Astrocyte (in vitro differentiated cells and primary cell): ENCODE data around the gene LINGO3. TPM values are rescaled to one million over a fixed set of nuclear protein-coding genes. Genes with fewer than 3 reads are reported as not detected.

Experiments used
- DNase-seq: peaks from one replicate; pipeline ENCODE4 v3.0.0-alpha.2; 2010; ENCODE audit warnings: low read depth
- FAIRE-seq: peaks from 2 replicates; lab custom pipeline; 2011; peaks lifted over from hg19 to GRCh38; lab: Jason Lieb, UNC
- H2AFZ ChIP-seq: 2 replicates; pipeline ENCODE4 v1.6.0; 2012; ENCODE audit warnings: low read depth, low read length, inconsistent platforms
- H3K27ac ChIP-seq: 2 replicates; pipeline ENCODE4 v1.5.1; 2011; ENCODE audit warnings: low read depth, low read length, inconsistent platforms
- H3K27me3 ChIP-seq: 2 replicates; pipeline ENCODE4 v1.6.0; 2011; ENCODE audit warnings: low read length, inconsistent platforms; ENCODE audit not compliant: insufficient read depth
- H3K36me3 ChIP-seq: 2 replicates; pipeline ENCODE4 v1.5.1; 2011; ENCODE audit warnings: low read length, inconsistent platforms; ENCODE audit not compliant: insufficient read depth
- H3K4me1 ChIP-seq: 2 replicates; pipeline ENCODE4 v1.5.1; 2011; ENCODE audit warnings: low read length, inconsistent platforms; ENCODE audit not compliant: insufficient read depth
- H3K4me2 ChIP-seq: 2 replicates; pipeline ENCODE4 v1.6.0; 2012; ENCODE audit warnings: low read length, inconsistent platforms
- H3K4me3 ChIP-seq: 2 replicates; pipeline ENCODE4 v1.5.1; 2011; ENCODE audit warnings: low read depth, mild to moderate bottlenecking, low read length, inconsistent platforms; ENCODE audit not compliant: insufficient read depth
- H3K79me2 ChIP-seq: 2 replicates; pipeline ENCODE4 v1.6.0; 2012; ENCODE audit warnings: mild to moderate bottlenecking, low read length, inconsistent platforms; ENCODE audit not compliant: insufficient read depth
- H3K9ac ChIP-seq: 2 replicates; pipeline ENCODE4 v1.6.0; 2012; ENCODE audit warnings: mild to moderate bottlenecking, low read length, inconsistent platforms
- H3K9me3 ChIP-seq: 2 replicates; pipeline ENCODE4 v1.5.1; 2012; ENCODE audit warnings: low read depth, mild to moderate bottlenecking, low read length, inconsistent platforms; ENCODE audit not compliant: insufficient read depth
- H4K20me1 ChIP-seq: 2 replicates; pipeline ENCODE4 v1.6.0; 2012; ENCODE audit warnings: low read length, inconsistent platforms; ENCODE audit not compliant: insufficient read depth
- H3K27ac Mint-ChIP-seq: one replicate; pipeline ENCODE4 v1.8.0; 2021; ENCODE audit warnings: mild to moderate bottlenecking, mixed read lengths; ENCODE audit not compliant: unreplicated experiment
- H3K27me3 Mint-ChIP-seq: one replicate; pipeline ENCODE4 v1.8.0; 2021; ENCODE audit warnings: low read depth, mixed read lengths; ENCODE audit not compliant: unreplicated experiment
- H3K36me3 Mint-ChIP-seq: one replicate; pipeline ENCODE4 v1.8.0; 2021; ENCODE audit warnings: low read depth, mixed read lengths; ENCODE audit not compliant: unreplicated experiment
- H3K4me1 Mint-ChIP-seq: one replicate; pipeline ENCODE4 v1.8.0; 2021; ENCODE audit warnings: low read depth, mixed read lengths; ENCODE audit not compliant: unreplicated experiment
- H3K4me3 Mint-ChIP-seq: one replicate; pipeline ENCODE4 v1.8.0; 2021; ENCODE audit warnings: mild to moderate bottlenecking, moderate library complexity, mixed read lengths; ENCODE audit not compliant: unreplicated experiment
- H3K9me3 Mint-ChIP-seq: one replicate; pipeline ENCODE4 v1.8.0; 2021; ENCODE audit warnings: mild to moderate bottlenecking, mixed read lengths; ENCODE audit not compliant: unreplicated experiment
- CTCF ChIP-seq: IDR thresholded peaks from 2 replicates; pipeline ENCODE4 v1.5.1; 2011; ENCODE audit warnings: low read depth, mild to moderate bottlenecking, inconsistent platforms, low read length, moderate library complexity; ENCODE audit not compliant: insufficient read depth
- EZH2 ChIP-seq: IDR thresholded peaks from 2 replicates; pipeline ENCODE4 v1.6.1; 2012; ENCODE audit warnings: mild to moderate bottlenecking, low read length, inconsistent platforms; ENCODE audit not compliant: insufficient read depth
- total RNA-seq: library from RNA; stranded (reverse); gene quantifications from 2 replicates; pipeline ENCODE4 v1.2.1, GENCODE V29; 2021

LINGO3 gene
- total RNA-seq, 1 donor from 2014 or later: not detected

GRCh38 chr19:2320049-2320448 lies 12.1 kb upstream of the LINGO3 start:
- Histone ChIP-seq H3K27ac (no peak overlapping the region), H3K27me3 (no peaks in the 10 kb centered on the region), H3K36me3 (peaks cover 2% of the 10 kb centered on the region), H3K79me2 (peaks cover 6% of the 10 kb centered on the region), H3K9me3 (peaks cover 6% of the 10 kb centered on the region), H3K4me1 (no peaks in the 10 kb centered on the region), H4K20me1 (peaks cover 15% of the 10 kb centered on the region), H2AFZ (no peak overlapping the region), H3K4me3 (no peak overlapping the region), H3K9ac (no peak overlapping the region), H3K4me2 (no peak overlapping the region)
- Mint-ChIP-seq H3K36me3 (peaks cover 3% of the 10 kb centered on the region), H3K27me3 (no peaks in the 10 kb centered on the region), H3K27ac (no peak overlapping the region), H3K9me3 (peaks cover 3% of the 10 kb centered on the region), H3K4me1 (no peaks in the 10 kb centered on the region), H3K4me3 (no peak overlapping the region)
- no peak for DNase-seq
- no peak for TF ChIP-seq EZH2
- TF ChIP-seq CTCF: no peak
- no peak for FAIRE-seq

GRCh38 chr19:2319551-2319950 lies 11.6 kb upstream of the LINGO3 start:
- H3K27ac ChIP-seq: no peak overlapping the region
- DNase-seq (no peak), FAIRE-seq (no peak)
- H3K27ac Mint-ChIP-seq: no peak overlapping the region
- peaks cover 7% of the 10 kb centered on the region for H3K9me3 ChIP-seq
- H3K4me1 Mint-ChIP-seq: no peaks in the 10 kb centered on the region
- no peak overlapping the region for H3K4me2 ChIP-seq
- H3K4me3 Mint-ChIP-seq: no peak overlapping the region
- H3K36me3 Mint-ChIP-seq: peaks cover 5% of the 10 kb centered on the region
- no peaks in the 10 kb centered on the region for H3K27me3 ChIP-seq
- H4K20me1 ChIP-seq: peaks cover 10% of the 10 kb centered on the region
- TF ChIP-seq CTCF: no peak
- no peak for TF ChIP-seq EZH2
- H3K27me3 Mint-ChIP-seq: no peaks in the 10 kb centered on the region
- H3K79me2 ChIP-seq: peaks cover 1% of the 10 kb centered on the region
- no peaks in the 10 kb centered on the region for H3K4me1 ChIP-seq
- H3K9me3 Mint-ChIP-seq: peaks cover 7% of the 10 kb centered on the region
- no peak overlapping the region for H2AFZ ChIP-seq
- H3K36me3 ChIP-seq: peaks cover 2% of the 10 kb centered on the region
- no peak overlapping the region for H3K4me3 ChIP-seq
- H3K9ac ChIP-seq: no peak overlapping the region

DNA sequence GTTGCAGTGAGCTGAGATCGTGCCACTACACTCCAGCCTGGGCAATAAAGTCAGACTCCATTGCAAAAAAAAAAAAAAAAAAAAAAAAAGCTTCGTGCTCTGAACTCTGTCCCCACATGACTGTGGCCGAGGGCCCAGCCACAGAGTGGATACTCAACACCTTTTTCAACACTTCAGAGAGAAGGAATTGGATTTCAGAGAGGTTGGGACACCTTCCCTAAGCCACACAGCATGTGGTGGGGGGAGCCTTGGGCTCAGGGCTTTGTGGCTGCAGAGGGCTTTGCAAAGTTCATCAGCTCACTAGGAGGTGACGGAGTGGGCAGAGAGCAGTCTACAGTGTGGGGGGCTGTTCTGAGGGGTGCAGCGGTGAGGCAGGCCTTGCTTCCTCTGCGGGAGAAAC lies 11.0 kb upstream of the LINGO3 start:
- peaks cover 5% of the 10 kb centered on the region for H3K36me3 Mint-ChIP-seq
- no peak for FAIRE-seq

More for the DNA sequence above, 11.0 kb upstream of the LINGO3 start:
- no peak for DNase-seq
- Mint-ChIP-seq H3K4me3 (no peak overlapping the region), H3K27me3 (no peaks in the 10 kb centered on the region), H3K27ac (no peak overlapping the region), H3K4me1 (no peaks in the 10 kb centered on the region), H3K9me3 (peaks cover 7% of the 10 kb centered on the region)
- no peak overlapping the region for H2AFZ ChIP-seq
- no peak overlapping the region for H3K27ac ChIP-seq
- no peaks in the 10 kb centered on the region for H3K27me3 ChIP-seq
- peaks cover 4% of the 10 kb centered on the region for H4K20me1 ChIP-seq
- H3K9me3 ChIP-seq: peaks cover 7% of the 10 kb centered on the region
- H3K4me2 ChIP-seq: no peak overlapping the region
- H3K9ac ChIP-seq: no peak overlapping the region
- H3K36me3 ChIP-seq: peaks cover 2% of the 10 kb centered on the region
- H3K4me1 ChIP-seq: no peaks in the 10 kb centered on the region
- no peak overlapping the region for H3K4me3 ChIP-seq
- no peaks in the 10 kb centered on the region for H3K79me2 ChIP-seq
- TF ChIP-seq CTCF (no peak), EZH2 (no peak)
